HUES6 (cell line): ENCODE measurements around the gene MMP3.

Experiments used
- H3K27ac ChIP-seq: 2 replicates; pipeline ENCODE4 v1.7.0; 2013; ENCODE audit warnings: low read depth, mild to moderate bottlenecking, low read length, inconsistent platforms
- H3K27me3 ChIP-seq: 2 replicates; pipeline ENCODE4 v1.6.1; 2013; ENCODE audit warnings: low read length; ENCODE audit not compliant: control insufficient read depth, insufficient read depth
- H3K36me3 ChIP-seq: 2 replicates; pipeline ENCODE4 v1.6.1; 2013; ENCODE audit warnings: low read length; ENCODE audit not compliant: control insufficient read depth, insufficient read depth
- H3K4me1 ChIP-seq: 2 replicates; pipeline ENCODE4 v1.6.1; 2013; ENCODE audit warnings: low read length; ENCODE audit not compliant: control insufficient read depth, insufficient read depth
- H3K4me3 ChIP-seq: 2 replicates; pipeline ENCODE4 v1.5.1; 2013; ENCODE audit warnings: low read depth, low read length
- H3K9ac ChIP-seq: one replicate; pipeline ENCODE4 v1.6.1; 2013; ENCODE audit warnings: mild to moderate bottlenecking, low read length
- H3K9me3 ChIP-seq: 2 replicates; pipeline ENCODE4 v1.6.1; 2013; ENCODE audit warnings: low read depth, low read length; ENCODE audit not compliant: control insufficient read depth, insufficient read depth

MMP3 gene

DNA sequence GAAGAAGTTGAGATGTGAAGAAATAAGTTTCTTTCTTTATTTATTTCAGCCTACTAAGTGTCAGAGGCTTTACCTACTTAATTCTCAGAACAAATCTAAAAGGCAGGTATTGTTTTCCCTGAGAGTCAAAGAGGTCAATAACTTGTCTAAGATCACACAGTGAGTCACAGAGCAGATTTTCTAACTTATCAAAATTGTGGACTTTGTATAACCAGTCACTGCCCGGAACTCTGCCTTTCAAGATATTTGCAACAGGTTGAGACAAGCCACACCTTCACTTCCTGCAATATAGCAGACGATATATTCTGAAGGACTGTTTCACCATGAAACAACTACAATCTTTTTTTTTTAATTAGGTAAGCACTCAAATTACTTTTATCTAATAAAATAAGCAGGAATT, 10.5 kb upstream of the MMP3 start:
- H3K27me3 ChIP-seq = no peaks in the 10 kb centered on the region
- H3K4me3 ChIP-seq = no peak overlapping the region
- H3K4me1 ChIP-seq = no peaks in the 10 kb centered on the region
- H3K36me3 ChIP-seq = no peaks in the 10 kb centered on the region
- H3K9ac ChIP-seq = no peak overlapping the region
- no peaks in the 10 kb centered on the region for H3K9me3 ChIP-seq
- no peak overlapping the region for H3K27ac ChIP-seq

GRCh38 chr11:102853055-102853454, 9.6 kb upstream of the MMP3 start:
- H3K36me3 ChIP-seq = no peaks in the 10 kb centered on the region
- H3K27me3 ChIP-seq = no peaks in the 10 kb centered on the region
- H3K9ac ChIP-seq = no peak overlapping the region
- H3K27ac ChIP-seq = no peak overlapping the region
- no peaks in the 10 kb centered on the region for H3K4me1 ChIP-seq
- no peaks in the 10 kb centered on the region for H3K9me3 ChIP-seq
- no peak overlapping the region for H3K4me3 ChIP-seq

- H3K4me1 ChIP-seq = no peaks in the 10 kb centered on the region
- no peak overlapping the region for H3K9ac ChIP-seq
- no peaks in the 10 kb centered on the region for H3K36me3 ChIP-seq
- no peak overlapping the region for H3K4me3 ChIP-seq
- H3K27ac ChIP-seq = no peak overlapping the region
- no peaks in the 10 kb centered on the region for H3K9me3 ChIP-seq
- H3K27me3 ChIP-seq = no peaks in the 10 kb centered on the region
Measured at GRCh38 chr11:102850973-102851745, 7.8 kb upstream of the MMP3 start.

- no peak overlapping the region for H3K9ac ChIP-seq
Measured at GRCh38 chr11:102849311-102849710, 5.9 kb upstream of the MMP3 start.

DNA sequence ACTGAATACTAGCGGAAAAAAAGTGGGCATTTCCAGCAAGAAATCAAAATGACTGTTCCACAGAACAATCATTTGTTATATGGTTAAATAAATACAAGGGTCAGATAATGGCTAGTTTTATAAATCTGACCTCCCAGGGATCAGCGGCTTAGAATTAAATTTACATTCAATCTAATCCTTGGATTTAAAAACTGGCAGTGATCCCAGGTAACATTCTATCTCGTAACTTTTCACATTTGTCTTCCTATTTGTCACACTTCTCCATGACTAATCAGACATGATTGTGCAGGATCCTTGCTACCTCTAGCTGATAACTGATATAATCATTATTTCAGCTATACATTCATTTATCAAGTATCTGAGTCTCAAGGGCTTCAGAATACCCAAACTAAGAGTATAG, 2.9 kb upstream of the MMP3 start:
- no peaks in the 10 kb centered on the region for H3K9me3 ChIP-seq
- no peaks in the 10 kb centered on the region for H3K36me3 ChIP-seq
- H3K27ac ChIP-seq = no peak overlapping the region
- no peaks in the 10 kb centered on the region for H3K27me3 ChIP-seq
- H3K4me3 ChIP-seq = no peak overlapping the region
- H3K4me1 ChIP-seq = no peaks in the 10 kb centered on the region
- H3K9ac ChIP-seq = no peak overlapping the region

More at GRCh38 chr11:102849311-102849710, 5.9 kb upstream of the MMP3 start:
- H3K27ac ChIP-seq = no peak overlapping the region
- no peak overlapping the region for H3K4me3 ChIP-seq
- no peaks in the 10 kb centered on the region for H3K4me1 ChIP-seq
- H3K9me3 ChIP-seq = no peaks in the 10 kb centered on the region
- no peaks in the 10 kb centered on the region for H3K27me3 ChIP-seq
- H3K36me3 ChIP-seq = no peaks in the 10 kb centered on the region

- Histone ChIP-seq H3K36me3 (no peaks in the 10 kb centered on the region), H3K27me3 (no peaks in the 10 kb centered on the region), H3K9ac (no peak overlapping the region), H3K27ac (no peak overlapping the region), H3K9me3 (no peaks in the 10 kb centered on the region), H3K4me1 (no peaks in the 10 kb centered on the region), H3K4me3 (no peak overlapping the region)
Measured at GRCh38 chr11:102842930-102843329, 479 bp downstream of the MMP3 start.

DNA sequence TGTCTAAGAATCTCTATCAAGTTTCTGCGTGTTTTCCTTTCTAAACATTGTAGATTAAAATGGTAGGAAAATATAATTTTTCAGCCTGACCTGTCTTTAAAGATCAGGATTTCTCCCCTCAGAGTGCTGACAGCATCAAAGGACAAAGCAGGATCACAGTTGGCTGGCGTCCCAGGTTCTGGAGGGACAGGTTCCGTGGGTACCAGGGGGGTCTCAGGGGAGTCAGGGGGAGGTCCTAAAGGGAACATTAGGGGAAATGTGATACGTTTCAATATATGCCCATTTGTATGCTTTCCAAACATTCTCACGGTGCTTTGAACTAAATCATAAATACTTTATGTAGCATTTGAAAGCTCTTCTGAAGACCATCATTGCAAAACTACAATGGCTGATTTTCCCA, 3.4 kb downstream of the MMP3 start:
- peaks cover 18% of the 10 kb centered on the region for H3K4me1 ChIP-seq
- H3K36me3 ChIP-seq = no peaks in the 10 kb centered on the region
- no peak overlapping the region for H3K9ac ChIP-seq
- no peak overlapping the region for H3K27ac ChIP-seq
- H3K4me3 ChIP-seq = no peak overlapping the region
- no peaks in the 10 kb centered on the region for H3K9me3 ChIP-seq
- H3K27me3 ChIP-seq = no peaks in the 10 kb centered on the region

DNA sequence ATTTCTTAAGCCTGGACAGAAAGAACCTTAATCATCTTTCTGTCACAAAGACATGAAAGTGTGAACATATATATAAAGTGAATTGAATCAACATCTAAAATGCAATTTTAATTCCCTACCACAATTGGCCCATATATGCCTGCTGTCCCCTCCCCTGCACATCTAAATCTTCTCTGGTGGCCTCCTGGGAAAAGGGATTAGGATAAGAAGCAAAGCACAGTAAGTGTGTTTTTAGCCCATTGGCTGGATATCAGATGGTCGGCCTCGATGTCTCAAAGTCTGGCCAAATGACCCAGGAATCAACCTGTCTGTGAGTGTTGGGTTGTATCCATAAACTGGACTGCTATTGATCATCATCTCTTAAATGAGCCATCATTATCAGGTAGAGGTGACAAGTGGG, 5.8 kb downstream of the MMP3 start:
- H3K27ac ChIP-seq = no peak overlapping the region

DNA sequence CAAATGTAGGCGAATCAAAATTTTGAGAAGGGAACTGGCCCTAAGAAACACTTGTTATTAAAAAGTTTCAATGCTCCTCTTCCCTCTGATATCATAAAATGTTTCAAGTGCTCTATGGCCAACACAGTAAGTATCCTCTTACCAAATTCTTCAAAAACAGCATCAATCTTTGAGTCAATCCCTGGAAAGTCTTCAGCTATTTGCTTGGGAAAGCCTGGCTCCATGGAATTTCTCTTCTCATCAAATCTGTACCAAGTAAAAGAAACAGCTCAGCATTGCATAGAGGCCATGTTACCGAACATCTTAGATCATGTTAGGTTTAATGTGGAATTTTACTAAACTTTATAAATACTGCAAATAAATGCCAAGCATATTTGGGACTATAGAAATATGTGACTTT, 6.3 kb downstream of the MMP3 start:
- no peak overlapping the region for H3K4me3 ChIP-seq
- no peak overlapping the region for H3K9ac ChIP-seq
- H3K36me3 ChIP-seq = no peaks in the 10 kb centered on the region
- H3K27me3 ChIP-seq = no peaks in the 10 kb centered on the region
- peaks cover 18% of the 10 kb centered on the region for H3K4me1 ChIP-seq
- H3K27ac ChIP-seq = no peak overlapping the region
- no peaks in the 10 kb centered on the region for H3K9me3 ChIP-seq

More for the DNA sequence above, 5.8 kb downstream of the MMP3 start:
- no peaks in the 10 kb centered on the region for H3K27me3 ChIP-seq
- no peaks in the 10 kb centered on the region for H3K36me3 ChIP-seq
- H3K9ac ChIP-seq = no peak overlapping the region
- H3K4me3 ChIP-seq = no peak overlapping the region
- H3K9me3 ChIP-seq = no peaks in the 10 kb centered on the region
- peaks cover 18% of the 10 kb centered on the region for H3K4me1 ChIP-seq

DNA sequence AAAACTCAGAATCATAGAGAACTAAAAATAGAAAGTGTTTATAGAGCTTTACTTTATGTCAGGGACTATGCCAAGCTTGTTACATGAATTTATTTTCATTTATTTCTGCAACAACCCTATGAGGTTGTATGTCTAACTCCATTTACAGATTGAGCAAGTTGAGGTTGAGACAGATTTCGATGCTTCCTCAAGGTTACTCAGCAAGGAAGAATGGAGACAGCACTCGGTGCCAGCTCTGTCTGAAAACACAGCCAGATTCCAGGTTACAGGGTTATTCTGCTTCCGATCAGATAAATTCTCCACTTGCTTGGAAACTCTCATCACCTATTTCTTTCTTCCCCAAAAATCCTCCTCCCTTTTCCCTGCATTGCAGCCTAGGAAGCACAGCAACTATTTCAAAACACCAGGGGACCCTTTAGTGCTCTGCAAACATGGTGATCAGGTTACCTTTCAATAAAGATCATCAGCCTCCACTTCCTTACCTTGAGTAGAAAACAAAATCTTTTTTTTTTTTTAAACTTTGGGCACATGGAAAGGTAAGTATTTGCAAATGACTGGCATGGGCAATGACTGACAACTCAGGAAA, 7.0 kb downstream of the MMP3 start:
- H3K27me3 ChIP-seq = no peaks in the 10 kb centered on the region; the same call in 1 of the 2 replicates
- H3K36me3 ChIP-seq = no peaks in the 10 kb centered on the region
- H3K9me3 ChIP-seq = no peaks in the 10 kb centered on the region
- H3K4me3 ChIP-seq = no peak overlapping the region
- no peak overlapping the region for H3K27ac ChIP-seq
- H3K9ac ChIP-seq = no peak overlapping the region
- H3K4me1 ChIP-seq = peaks cover 18% of the 10 kb centered on the region

DNA sequence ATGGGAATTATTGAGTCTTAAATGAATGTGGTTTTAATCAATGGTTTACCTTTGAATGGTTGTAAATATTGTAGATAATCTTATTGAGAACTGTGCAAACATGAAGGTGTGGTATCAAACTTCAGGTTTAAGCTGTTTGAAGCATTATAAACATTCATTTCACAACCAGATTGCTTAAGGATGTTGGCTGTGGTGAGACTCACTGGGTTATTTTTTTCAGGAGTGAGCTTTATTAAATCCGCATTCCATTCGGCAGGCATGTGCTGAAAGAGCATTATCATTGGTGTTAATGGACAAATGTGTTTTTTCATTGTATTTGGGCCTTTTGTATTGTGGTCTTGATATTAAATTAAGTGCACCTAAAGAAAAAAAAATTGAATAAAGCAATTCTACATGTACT, 9.7 kb downstream of the MMP3 start:
- Histone ChIP-seq H3K36me3 (no peaks in the 10 kb centered on the region), H3K27ac (no peak overlapping the region), H3K9ac (no peak overlapping the region), H3K4me1 (peaks cover 24% of the 10 kb centered on the region), H3K4me3 (no peak overlapping the region), H3K27me3 (no peaks in the 10 kb centered on the region; the same call in 1 of the 2 replicates), H3K9me3 (no peaks in the 10 kb centered on the region)
